Epithelial cell of esophagus (primary cell): ENCODE data around the gene CPS1.

ENCODE experiments used
- DNase-seq: peaks from one replicate; pipeline ENCODE4 v3.0.0; 2010; ENCODE audit warnings: low read depth
- H3K4me3 ChIP-seq: 2 replicates; pipeline ENCODE4 v1.5.1; 2011; ENCODE audit warnings: mild to moderate bottlenecking, low read length, control low read depth
- CTCF ChIP-seq: IDR thresholded peaks from 2 replicates; pipeline ENCODE4 v1.5.1; 2011; ENCODE audit warnings: low read depth, mild to moderate bottlenecking, low read length, control low read depth, inconsistent platforms; ENCODE audit not compliant: insufficient read depth; ENCODE audit errors: missing control alignments

The CPS1 gene

DNA sequence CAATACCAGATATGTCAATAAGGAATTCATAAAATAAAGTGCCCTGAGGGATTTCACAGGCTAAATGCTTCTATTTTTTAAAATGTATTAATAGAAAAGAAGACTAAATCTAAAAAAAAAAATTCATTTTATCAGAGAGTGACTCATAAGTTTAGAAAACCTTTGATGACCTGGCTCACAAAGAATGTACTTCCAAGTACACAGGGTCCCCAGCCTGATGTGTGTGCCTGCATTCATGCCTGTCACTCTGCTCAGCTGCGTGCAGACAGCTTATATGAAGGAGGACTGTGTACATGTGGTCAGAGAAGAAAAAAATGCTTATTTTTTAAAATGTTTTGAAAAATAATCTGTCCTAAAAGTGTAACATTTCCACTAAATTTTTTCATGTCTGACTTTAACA lies 3.0 kb upstream of the CPS1 start:
- no peak overlapping the region for H3K4me3 ChIP-seq
- TF ChIP-seq CTCF, result no peak
- peak; percentile 59 for DNase-seq

DNA sequence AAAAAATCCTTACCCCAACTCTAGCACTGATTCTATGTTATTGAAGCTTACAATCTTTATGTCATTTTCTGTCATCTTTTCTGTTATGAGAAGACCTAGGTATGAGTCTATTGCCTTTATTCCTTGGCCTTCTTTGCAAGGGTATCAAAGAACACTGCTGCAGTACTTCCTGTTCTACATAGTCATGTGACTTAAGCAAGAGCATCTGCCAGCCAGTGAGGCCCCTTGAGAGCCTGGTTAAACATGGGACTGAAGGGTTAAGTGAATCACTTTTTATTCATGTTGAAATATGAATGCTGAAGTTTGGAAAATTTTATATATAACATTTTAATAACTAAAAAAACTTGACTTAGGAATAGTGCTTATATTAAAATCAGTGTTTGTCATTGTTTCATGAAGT lies 844 bp upstream of the CPS1 start:
- no peak for DNase-seq
- TF ChIP-seq CTCF, result no peak
- H3K4me3 ChIP-seq, result no peak overlapping the region

DNA sequence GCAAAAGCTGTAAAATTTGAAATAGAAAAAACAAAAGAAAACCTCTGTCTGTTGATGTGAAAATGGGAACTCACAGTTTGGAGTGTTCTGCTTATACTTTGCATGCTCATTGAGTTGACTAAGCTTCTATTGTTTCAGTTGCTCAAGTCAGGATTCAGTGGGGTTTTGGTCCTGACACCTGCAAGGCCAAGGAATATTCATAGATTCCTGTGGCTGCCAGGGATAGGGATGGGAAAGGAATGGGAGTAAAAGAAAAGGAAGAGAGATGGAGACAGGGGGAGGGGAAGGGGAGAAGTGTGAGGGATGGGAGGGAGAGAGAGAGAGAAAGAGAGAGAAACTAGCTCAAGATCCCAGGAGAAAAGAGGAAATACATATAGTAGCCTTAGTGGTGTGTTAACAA lies 1.3 kb downstream of the CPS1 start:
- no peak for DNase-seq
- TF ChIP-seq CTCF, result no peak
- no peak overlapping the region for H3K4me3 ChIP-seq

- H3K4me3 ChIP-seq, result no peak overlapping the region
- peak; percentile 55 for DNase-seq
- no peak for TF ChIP-seq CTCF
Measured at GRCh38 chr2:210558708-210559107, 2.3 kb downstream of the CPS1 start.

GRCh38 chr2:210559182-210559581 lies 2.8 kb downstream of the CPS1 start:
- no peak for TF ChIP-seq CTCF
- no peak for DNase-seq
- H3K4me3 ChIP-seq, result no peak overlapping the region

GRCh38 chr2:210561475-210561874 lies 5.1 kb downstream of the CPS1 start:
- no peak for DNase-seq
- no peak overlapping the region for H3K4me3 ChIP-seq
- no peak for TF ChIP-seq CTCF

DNA sequence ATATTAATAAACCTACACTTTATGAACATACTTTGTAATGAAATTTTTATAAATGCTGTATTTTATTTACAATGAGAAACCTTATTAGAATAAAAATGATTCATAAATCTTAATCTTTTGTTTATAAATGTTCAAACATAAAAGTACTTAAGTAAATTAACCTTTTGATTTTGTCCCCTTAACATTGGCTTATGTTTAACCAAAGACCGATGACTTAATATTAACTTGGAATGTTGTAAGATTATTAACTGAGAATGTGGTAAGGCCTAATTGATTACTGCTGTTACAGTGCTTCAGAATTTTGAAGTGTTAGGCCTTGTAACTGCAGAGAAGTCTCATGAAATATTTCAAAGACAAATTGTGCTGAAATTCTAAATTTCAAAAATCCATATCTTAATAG lies 5.7 kb downstream of the CPS1 start:
- H3K4me3 ChIP-seq, result no peak overlapping the region

More for the DNA sequence above, 5.7 kb downstream of the CPS1 start:
- DNase-seq, result no peak
- TF ChIP-seq CTCF, result no peak
